ENCODE results near the gene BCOR.

The BCOR gene

GRCh38 chrX:40095583-40096394 is 2.0 kb downstream of the BCOR start:
- Histone ChIP-seq H3K4me3 (ENCODE audit: low read depth in 1 of 2, low read length in 1 of 2) (peak overlapping the region; percentile 66 to 73), H3K27ac (peak overlapping the region; percentile 74), H3K36me3 (no peaks in the 10 kb centered on the region), H3K4me1 (ENCODE audit: control insufficient read depth in 1 of 2, insufficient read depth in 1 of 2, low read depth in 1 of 2, low read length in 1 of 2) (peaks cover 41 to 42% of the 10 kb centered on the region in 2 experiments), H3K9me3 (no peaks in the 10 kb centered on the region), H3K27me3 (peaks cover 9% of the 10 kb centered on the region)
- TF ChIP-seq CTCF (IDR thresholded peaks at IDR 0.05), result no peak

GRCh38 chrX:40094900-40095582 is 2.7 kb downstream of the BCOR start:
- no peak for TF ChIP-seq CTCF (IDR thresholded peaks at IDR 0.05)
- Histone ChIP-seq H3K36me3 (no peaks in the 10 kb centered on the region), H3K9me3 (no peaks in the 10 kb centered on the region), H3K27ac (peak overlapping the region; percentile 74), H3K4me1 (ENCODE audit: control insufficient read depth in 1 of 2, insufficient read depth in 1 of 2, low read depth in 1 of 2, low read length in 1 of 2) (peaks cover 41 to 44% of the 10 kb centered on the region in 2 experiments), H3K27me3 (peaks cover 9% of the 10 kb centered on the region), H3K4me3 (ENCODE audit: low read depth in 1 of 2, low read length in 1 of 2) (peak overlapping the region; percentile 66 to 73)

DNA sequence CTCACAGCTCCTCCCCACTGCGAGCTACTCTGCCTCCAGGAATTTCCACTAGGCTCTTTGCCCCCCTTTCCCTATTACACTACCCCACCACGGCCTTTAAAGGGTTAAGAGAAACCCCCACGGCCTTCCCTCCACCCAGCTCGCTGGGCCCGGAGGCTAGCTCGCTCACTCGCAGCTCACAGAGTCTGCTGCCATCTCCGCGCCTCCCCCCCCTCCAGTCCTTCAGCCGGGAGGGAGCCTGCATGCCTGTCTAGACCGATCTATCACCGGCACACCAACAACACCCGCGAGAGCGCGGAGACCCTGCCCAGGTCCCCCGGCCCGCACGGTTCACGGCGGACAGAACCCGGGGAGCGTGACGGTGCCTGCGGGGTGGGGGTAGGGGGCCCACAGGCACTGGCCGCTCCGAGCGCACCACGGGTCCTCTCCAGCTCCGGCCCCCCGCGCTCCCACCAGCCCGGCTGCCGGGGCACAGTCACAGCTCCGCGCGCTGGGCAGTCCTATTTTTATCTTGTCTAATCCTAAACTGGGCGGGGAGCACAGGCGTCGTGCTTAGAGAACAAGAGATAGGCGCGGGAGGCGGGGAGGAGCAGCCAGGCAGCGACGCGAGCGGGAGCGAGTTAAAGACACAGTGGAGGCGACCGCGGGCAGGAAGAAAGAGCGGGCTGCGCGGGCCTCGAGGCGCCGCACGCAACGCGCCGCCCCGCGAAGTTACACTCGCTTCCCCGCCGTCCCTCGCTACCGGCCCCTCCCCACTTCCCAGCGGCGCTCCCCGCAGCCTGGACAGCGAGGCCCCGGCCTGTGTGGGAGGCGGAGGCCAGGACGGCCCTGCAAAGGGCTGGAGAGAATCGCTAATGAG is 3.5 kb downstream of the BCOR start:
- H3K36me3 ChIP-seq, result no peaks in the 10 kb centered on the region
- peak overlapping the region; percentile 66 to 73 for H3K4me3 ChIP-seq (ENCODE audit: low read depth in 1 of 2, low read length in 1 of 2)
- H3K4me1 ChIP-seq (ENCODE audit: control insufficient read depth in 1 of 2, insufficient read depth in 1 of 2, low read depth in 1 of 2, low read length in 1 of 2), result peaks cover 40 to 42% of the 10 kb centered on the region in 2 experiments
- H3K27me3 ChIP-seq, result peaks cover 9% of the 10 kb centered on the region
- TF ChIP-seq CTCF (IDR thresholded peaks at IDR 0.05), result no peak
- H3K9me3 ChIP-seq, result no peaks in the 10 kb centered on the region
- H3K27ac ChIP-seq, result no peak overlapping the region

- Histone ChIP-seq H3K9me3 (no peaks in the 10 kb centered on the region), H3K36me3 (no peaks in the 10 kb centered on the region), H3K4me3 (ENCODE audit: low read depth in 1 of 2, low read length in 1 of 2) (peak overlapping the region; percentile 66 to 73), H3K27ac (no peak overlapping the region), H3K4me1 (ENCODE audit: control insufficient read depth in 1 of 2, insufficient read depth in 1 of 2, low read depth in 1 of 2, low read length in 1 of 2) (peaks cover 35 to 37% of the 10 kb centered on the region in 2 experiments), H3K27me3 (peaks cover 9% of the 10 kb centered on the region)
- TF ChIP-seq CTCF (IDR thresholded peaks at IDR 0.05), result no peak
Observed at GRCh38 chrX:40093586-40093985, 4.2 kb downstream of the BCOR start.

- Histone ChIP-seq H3K9me3 (no peaks in the 10 kb centered on the region), H3K27me3 (peaks cover 9% of the 10 kb centered on the region), H3K4me1 (ENCODE audit: control insufficient read depth in 1 of 2, insufficient read depth in 1 of 2, low read depth in 1 of 2, low read length in 1 of 2) (peaks cover 34% of the 10 kb centered on the region in 2 experiments), H3K4me3 (ENCODE audit: low read depth in 1 of 2, low read length in 1 of 2) (no peak overlapping the region), H3K27ac (no peak overlapping the region), H3K36me3 (no peaks in the 10 kb centered on the region)
- no peak for TF ChIP-seq CTCF (IDR thresholded peaks at IDR 0.05)
Observed at GRCh38 chrX:40092808-40093435, 4.8 kb downstream of the BCOR start.

Measured in neutrophil (primary cell).